Panc1 (cell line): ENCODE data around the gene RNF144B.

Experiments
- CTCF ChIP-seq: fragments of 450-650 bp; IDR thresholded peaks from 2 replicates; pipeline ENCODE4 v1.5.1; 2017; ENCODE audit warnings: mild to moderate bottlenecking
- POLR2AphosphoS5 ChIP-seq: IDR thresholded peaks from 2 replicates; pipeline ENCODE4 v1.6.1; 2012; ENCODE audit warnings: mild to moderate bottlenecking, low read depth, low read length, moderate library complexity
- REST ChIP-seq, 2 experiments: IDR thresholded peaks; 2 replicates each; pipeline ENCODE4 v1.6.1; 2011 to 2012; ENCODE audit warnings: low read depth in 2 of 2, control low read depth in 1 of 2, low read length in 1 of 2, mild to moderate bottlenecking in 1 of 2, moderate library complexity in 1 of 2; ENCODE audit not compliant: insufficient read depth in 1 of 2
- TCF7L2 ChIP-seq: IDR thresholded peaks from 2 replicates; pipeline ENCODE4 v1.6.1; 2011; ENCODE audit warnings: mild to moderate bottlenecking, low read depth, low read length, inconsistent platforms

- TF ChIP-seq CTCF = no peak
- TF ChIP-seq POLR2AphosphoS5 = no peak
- TF ChIP-seq TCF7L2 = no peak
- TF ChIP-seq REST (IDR thresholded peaks at IDR 0.05; ENCODE audit: insufficient read depth in 1 of 2, low read depth in 2 of 2, low read length in 1 of 2) = no peak
Observed at GRCh38 chr6:18420328-18420727, 33.2 kb downstream of the RNF144B start.
